Caco-2 (cell line): ENCODE data around the gene PDE6D. TPM values are rescaled to one million over a fixed set of nuclear protein-coding genes. Genes with fewer than 3 reads are reported as not detected.

Experiments used
- BruUV-seq: library from RNA; stranded (reverse); fragments of 400-500 nt; replicated peaks from 2 replicates; lab custom pipeline; 2021; lab: Mats Ljungman, UMichigan
- CTCF ChIA-PET: fragments of 300-600 bp; sonication (Branson Sonifier 250); formaldehyde crosslinking; loops from one replicate; lab custom pipeline; 2022; ENCODE audit warnings: antibody characterized with exemption; lab: Charles Lee
- POLR2A ChIA-PET: fragments of 300-600 bp; sonication (Branson Sonifier 250); formaldehyde crosslinking; loops from one replicate; lab custom pipeline; 2022; ENCODE audit warnings: antibody characterized with exemption; lab: Charles Lee
- DNase-seq, 2 experiments: peaks; one replicate each; pipeline versions ENCODE4 v3.0.0 to v3.0.0-alpha.2; 2020 to 2022
- H3K27me3 ChIP-seq: replicated peaks from 2 replicates; pipeline ENCODE4 v1.6.0; 2011; ENCODE audit warnings: low read length; ENCODE audit not compliant: control insufficient read depth, insufficient read depth
- H3K36me3 ChIP-seq: 2 replicates; pipeline ENCODE4 v1.5.1; 2011; ENCODE audit warnings: low read length; ENCODE audit not compliant: control insufficient read depth, insufficient read depth
- H3K4me1 ChIP-seq: fragments of 250-450 bp; sonication (Bioruptor Pico); 2 replicates; pipeline ENCODE4 v1.5.1; 2020; ENCODE audit warnings: mild to moderate bottlenecking
- H3K4me3 ChIP-seq: 2 replicates; pipeline ENCODE4 v1.5.1; 2011; ENCODE audit warnings: low read depth, mild to moderate bottlenecking, control low read depth, low read length
- H3K9me3 ChIP-seq: fragments of 250-450 bp; sonication (Bioruptor Pico); 2 replicates; pipeline ENCODE4 v1.5.1; 2020; ENCODE audit warnings: mild to moderate bottlenecking, moderate library complexity
- H3K27ac Mint-ChIP-seq: one replicate; pipeline ENCODE4 v1.8.0; 2022; ENCODE audit warnings: mixed read lengths; ENCODE audit not compliant: unreplicated experiment
- H3K27me3 Mint-ChIP-seq: one replicate; pipeline ENCODE4 v1.8.0; 2022; ENCODE audit warnings: mixed read lengths; ENCODE audit not compliant: insufficient read depth, unreplicated experiment
- H3K36me3 Mint-ChIP-seq: one replicate; pipeline ENCODE4 v1.8.0; 2022; ENCODE audit warnings: mild to moderate bottlenecking, mixed read lengths; ENCODE audit not compliant: insufficient read depth, unreplicated experiment
- H3K4me1 Mint-ChIP-seq: one replicate; pipeline ENCODE4 v1.8.0; 2022; ENCODE audit warnings: low read depth, mixed read lengths; ENCODE audit not compliant: unreplicated experiment
- H3K4me3 Mint-ChIP-seq: one replicate; pipeline ENCODE4 v1.8.0; 2022; ENCODE audit warnings: mild to moderate bottlenecking, moderate library complexity, mixed read lengths; ENCODE audit not compliant: unreplicated experiment
- H3K9me3 Mint-ChIP-seq: one replicate; pipeline ENCODE4 v1.8.0; 2022; ENCODE audit warnings: mixed read lengths; ENCODE audit not compliant: unreplicated experiment
- intact Hi-C: fragments of 100-400 bp; cut with micrococcal nuclease; formaldehyde crosslinking; loops from one replicate; pipeline ENCODE4 v1.10.0; 2022; ENCODE audit not compliant: unreplicated experiment
- total RNA-seq: library from RNA; stranded (reverse); gene quantifications from 2 replicates; pipeline ENCODE4 v1.2.3, GENCODE V29; 2022
- TF ChIP-seq, protein P1 (sequence below), 2 experiments: fragments of 200-600 bp in 1 of 2; IDR thresholded peaks; 1 replicate in 1 of 2; 2 replicates in 1 of 2; pipeline versions ENCODE4 v1.5.1 to v1.8.0; 2011 to 2022; ENCODE audit warnings: antibody characterized with exemption in 1 of 2, control low read depth in 1 of 2, inconsistent platforms in 1 of 2, low read depth in 1 of 2, low read length in 1 of 2, mild to moderate bottlenecking in 1 of 2, moderate library complexity in 1 of 2; ENCODE audit not compliant: insufficient read depth in 1 of 2, severe bottlenecking in 1 of 2, unreplicated experiment in 1 of 2

Gene PDE6D
- total RNA-seq, 1 experiment from 2014 or later: 9.1 TPM

DNA sequence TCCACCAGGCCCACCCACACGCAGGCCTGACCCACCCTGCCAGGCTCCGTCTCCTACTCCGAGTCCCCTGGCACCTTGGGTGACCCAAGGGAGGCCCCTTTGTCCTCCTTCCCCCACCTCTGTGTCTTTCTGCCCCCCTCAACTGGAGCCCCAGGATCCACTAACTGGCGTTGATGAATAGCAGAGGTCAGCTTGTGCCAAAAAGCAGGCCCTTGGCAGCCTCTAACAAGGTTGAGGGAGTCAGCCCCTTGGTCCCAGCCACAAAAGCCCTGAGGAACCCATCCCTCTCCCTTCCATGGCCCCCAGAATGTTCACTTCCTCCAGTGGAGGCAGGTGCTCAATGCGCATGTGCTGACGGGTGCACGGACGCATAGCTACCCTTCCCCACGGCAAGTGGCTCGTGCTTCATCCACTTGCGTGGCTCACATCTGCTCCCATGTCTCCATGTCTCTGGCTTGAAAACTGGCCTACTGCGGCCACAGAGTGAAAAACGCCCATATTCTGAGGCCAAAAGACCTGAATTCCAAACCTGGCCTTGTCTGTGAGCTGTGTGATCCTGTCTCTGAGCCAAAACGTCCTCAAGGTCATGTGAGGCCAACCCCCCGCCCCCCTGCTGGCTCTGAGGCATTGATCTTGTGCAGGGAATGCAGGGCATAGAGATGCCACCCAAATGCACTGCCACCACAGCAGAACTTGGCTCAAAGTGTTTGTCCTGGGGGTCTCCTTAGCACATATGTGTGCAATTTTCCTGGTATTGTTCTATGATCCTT is 91.8 kb downstream of the PDE6D start:
- H3K27me3 ChIP-seq: no peaks in the 10 kb centered on the region
- intact Hi-C loops: no loop called here
- DNase-seq: no peak
- H3K36me3 Mint-ChIP-seq: no peaks in the 10 kb centered on the region
- H3K9me3 Mint-ChIP-seq: no peaks in the 10 kb centered on the region
- TF ChIP-seq, protein P1, sequence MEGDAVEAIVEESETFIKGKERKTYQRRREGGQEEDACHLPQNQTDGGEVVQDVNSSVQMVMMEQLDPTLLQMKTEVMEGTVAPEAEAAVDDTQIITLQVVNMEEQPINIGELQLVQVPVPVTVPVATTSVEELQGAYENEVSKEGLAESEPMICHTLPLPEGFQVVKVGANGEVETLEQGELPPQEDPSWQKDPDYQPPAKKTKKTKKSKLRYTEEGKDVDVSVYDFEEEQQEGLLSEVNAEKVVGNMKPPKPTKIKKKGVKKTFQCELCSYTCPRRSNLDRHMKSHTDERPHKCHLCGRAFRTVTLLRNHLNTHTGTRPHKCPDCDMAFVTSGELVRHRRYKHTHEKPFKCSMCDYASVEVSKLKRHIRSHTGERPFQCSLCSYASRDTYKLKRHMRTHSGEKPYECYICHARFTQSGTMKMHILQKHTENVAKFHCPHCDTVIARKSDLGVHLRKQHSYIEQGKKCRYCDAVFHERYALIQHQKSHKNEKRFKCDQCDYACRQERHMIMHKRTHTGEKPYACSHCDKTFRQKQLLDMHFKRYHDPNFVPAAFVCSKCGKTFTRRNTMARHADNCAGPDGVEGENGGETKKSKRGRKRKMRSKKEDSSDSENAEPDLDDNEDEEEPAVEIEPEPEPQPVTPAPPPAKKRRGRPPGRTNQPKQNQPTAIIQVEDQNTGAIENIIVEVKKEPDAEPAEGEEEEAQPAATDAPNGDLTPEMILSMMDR (IDR thresholded peaks at IDR 0.05; ENCODE audit: insufficient read depth in 1 of 2, low read depth in 1 of 2, low read length in 1 of 2, severe bottlenecking in 1 of 2, unreplicated experiment in 1 of 2): no peak
- no peaks in the 10 kb centered on the region for H3K9me3 ChIP-seq
- no peak overlapping the region for H3K4me3 ChIP-seq
- BruUV-seq: no TSS peak
- no peaks in the 10 kb centered on the region for H3K4me1 Mint-ChIP-seq
- H3K27ac Mint-ChIP-seq: no peak overlapping the region
- CTCF ChIA-PET: no interaction called here
- 0 out of 2 replicates have a peak, but pooled peaks cover 5% of the 10 kb centered on the region for H3K4me1 ChIP-seq
- POLR2A ChIA-PET: no interaction called here
- H3K27me3 Mint-ChIP-seq: no peaks in the 10 kb centered on the region
- no peak overlapping the region for H3K4me3 Mint-ChIP-seq
- no peaks in the 10 kb centered on the region for H3K36me3 ChIP-seq

DNA sequence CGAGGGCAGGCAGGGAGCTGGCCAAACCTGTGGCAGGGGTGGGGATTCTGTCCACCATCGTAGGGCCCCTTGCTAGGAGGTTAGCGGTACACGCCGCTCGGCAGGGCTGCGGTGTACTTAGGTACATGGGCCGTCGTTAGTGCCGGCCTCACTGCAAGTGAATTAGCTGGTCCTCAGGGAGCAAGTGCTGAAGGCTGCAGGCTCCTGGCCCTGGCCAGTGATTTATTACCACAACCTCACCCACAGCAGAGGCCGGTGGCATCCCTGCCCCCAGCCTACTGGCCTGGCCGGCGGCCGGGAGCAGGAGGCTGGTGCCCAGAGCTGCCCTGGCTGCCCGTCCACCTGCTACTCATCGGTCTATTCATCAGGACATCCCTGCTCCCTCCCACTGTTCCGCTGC is 92.4 kb downstream of the PDE6D start:
- no TSS peak for BruUV-seq
- Mint-ChIP-seq H3K27ac (no peak overlapping the region), H3K9me3 (no peaks in the 10 kb centered on the region), H3K4me1 (no peaks in the 10 kb centered on the region), H3K27me3 (no peaks in the 10 kb centered on the region), H3K4me3 (no peak overlapping the region), H3K36me3 (no peaks in the 10 kb centered on the region)
- Histone ChIP-seq H3K4me3 (no peak overlapping the region), H3K4me1 (0 out of 2 replicates have a peak, but pooled peaks cover 5% of the 10 kb centered on the region), H3K9me3 (no peaks in the 10 kb centered on the region), H3K36me3 (no peaks in the 10 kb centered on the region), H3K27me3 (no peaks in the 10 kb centered on the region)
- intact Hi-C loops: no loop called here
- ChIA-PET CTCF (no interaction called here), POLR2A (no interaction called here)
- TF ChIP-seq, protein P1 (IDR thresholded peaks at IDR 0.05; ENCODE audit: insufficient read depth in 1 of 2, low read depth in 1 of 2, low read length in 1 of 2, severe bottlenecking in 1 of 2, unreplicated experiment in 1 of 2): no peak
- no peak for DNase-seq

DNA sequence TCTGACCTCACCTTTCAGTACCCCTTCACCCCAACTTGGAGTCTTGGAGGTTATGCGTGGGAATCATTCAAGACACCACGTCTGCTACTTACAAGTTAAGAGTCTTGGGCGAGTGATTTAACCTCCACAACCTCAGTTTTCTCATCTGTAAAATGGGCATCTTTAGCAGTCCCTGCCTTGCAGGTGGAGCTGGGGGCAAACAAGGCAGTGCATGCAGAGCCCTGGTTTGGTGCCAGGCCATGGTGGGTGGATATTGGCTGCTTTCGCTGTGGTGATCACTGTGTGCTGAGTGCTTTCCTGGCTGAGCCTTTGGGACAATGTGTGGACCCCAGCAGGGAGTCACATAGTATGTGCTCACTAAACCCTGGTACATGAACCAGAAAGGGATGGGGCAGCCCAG is 93.1 kb downstream of the PDE6D start:
- Mint-ChIP-seq H3K9me3 (no peaks in the 10 kb centered on the region), H3K27ac (no peak overlapping the region), H3K27me3 (no peaks in the 10 kb centered on the region), H3K4me1 (peaks cover under 1% of the 10 kb centered on the region), H3K4me3 (peak overlapping the region; percentile 38), H3K36me3 (no peaks in the 10 kb centered on the region)
- Histone ChIP-seq H3K4me3 (no peak overlapping the region; the same call in 1 of the 2 replicates), H3K9me3 (no peaks in the 10 kb centered on the region), H3K4me1 (0 out of 2 replicates have a peak, but pooled peaks cover 5% of the 10 kb centered on the region), H3K27me3 (no peaks in the 10 kb centered on the region), H3K36me3 (no peaks in the 10 kb centered on the region)
- DNase-seq: no peak
- ChIA-PET CTCF (interaction anchor here (1.1 to 1.4 kb wide), 5 partner anchors 9 to 74 kb away, joined by 3 read pairs; no protein-coding TSS in a partner anchor), POLR2A (no interaction called here)
- TF ChIP-seq, protein P1 (IDR thresholded peaks at IDR 0.05; ENCODE audit: insufficient read depth in 1 of 2, low read depth in 1 of 2, low read length in 1 of 2, severe bottlenecking in 1 of 2, unreplicated experiment in 1 of 2): no peak
- BruUV-seq: no TSS peak
- intact Hi-C loops: no loop called here
